BJ (cell line): ENCODE results near the gene TAF5. TPM values are rescaled to one million over a fixed set of nuclear protein-coding genes. Genes with fewer than 3 reads are reported as not detected.

Experiments used
- CTCF ChIA-PET: fragments of 350-600 bp; formaldehyde crosslinking; extraction: SDS; loops from one replicate; lab custom pipeline; 2021; ENCODE audit warnings: antibody characterized with exemption, inconsistent platforms; lab: Yijun Ruan, JAX
- POLR2A ChIA-PET: fragments of 300-600 bp; sonication (Branson Sonifier 250); formaldehyde crosslinking; extraction: SDS; loops from one replicate; lab custom pipeline; 2021; ENCODE audit warnings: antibody characterized with exemption; lab: Charles Lee
- DNase-seq: peaks from one replicate; pipeline ENCODE4 v3.0.0-alpha.2; 2011; ENCODE audit warnings: low read depth
- H3K27me3 ChIP-seq: 2 replicates; pipeline ENCODE4 v1.6.0; 2011; ENCODE audit warnings: low read length; ENCODE audit not compliant: control insufficient read depth, insufficient read depth
- H3K36me3 ChIP-seq: 2 replicates; pipeline ENCODE4 v1.5.1; 2011; ENCODE audit warnings: low read length; ENCODE audit not compliant: control insufficient read depth, insufficient read depth
- H3K4me3 ChIP-seq: 2 replicates; pipeline ENCODE4 v1.5.1; 2011; ENCODE audit warnings: low read depth, mild to moderate bottlenecking, control low read depth, low read length
- CTCF ChIP-seq: IDR thresholded peaks from 2 replicates; pipeline ENCODE4 v1.5.1; 2011; ENCODE audit warnings: low read depth, mild to moderate bottlenecking, control low read depth, inconsistent platforms, low read length, moderate library complexity; ENCODE audit not compliant: insufficient read depth
- polyA minus RNA-seq: library from RNA; depleted of rRNA, polyadenylated mRNA; stranded (reverse); fragments of >200 nt; gene quantifications from 2 replicates; pipeline ENCODE4 v1.2.3, GENCODE V29; 2011; rRNA and poly(A)+ RNA removed
- polyA plus RNA-seq: library from polyadenylated mRNA; depleted of rRNA; stranded (reverse); fragments of >200 nt; gene quantifications from 2 replicates; pipeline ENCODE4 v1.2.3, GENCODE V29; 2011; rRNA removed

Gene TAF5
- polyA plus RNA-seq (1.5 and 2.5 TPM in 2 replicates), polyA minus RNA-seq (1.3 TPM in 2 replicates)

- CTCF ChIA-PET = interaction anchor here (0.8 to 1.1 kb wide), 2 partner anchors 12 to 118 kb away, joined by 3 read pairs; no protein-coding TSS in a partner anchor
- Histone ChIP-seq H3K4me3 (peak within 1 kb of the TSS; percentile 95), H3K36me3 (no peaks in the 10 kb centered on the region), H3K27me3 (no peaks in the 10 kb centered on the region)
- POLR2A ChIA-PET = no interaction called here
- peak; percentile 76 for DNase-seq
- no peak for TF ChIP-seq CTCF
These were observed at the start of gene TAF5 for GRCh38 chr10:103367782-103368518. Gene TAF5, plus strand, starts transcription at chr10:103367976. Its CDS starts 14 bp downstream, at chr10:103367990.

GRCh38 chr10:103327906-103328305 lies 39.9 kb upstream of the TAF5 start:
- Histone ChIP-seq H3K36me3 (peaks cover 4% of the 10 kb centered on the region), H3K27me3 (no peaks in the 10 kb centered on the region), H3K4me3 (no peak overlapping the region)
- TF ChIP-seq CTCF = no peak
- DNase-seq = no peak
- CTCF ChIA-PET = interaction anchor here (0.6 kb wide), 1 partner anchor 89 kb away, joined by 3 read pairs; no protein-coding TSS in a partner anchor
- POLR2A ChIA-PET = no interaction called here

GRCh38 chr10:103333934-103334520 lies 33.7 kb upstream of the TAF5 start:
- CTCF ChIA-PET = interaction anchor here (0.5 to 3.1 kb wide), 20 partner anchors 8 to 499 kb away, joined by 3 to 19 read pairs (median 5); partner anchors contain the start of genes CNNM2, PCGF6 and RPEL1
- DNase-seq = no peak
- TF ChIP-seq CTCF = peak; percentile 54
- Histone ChIP-seq H3K27me3 (no peaks in the 10 kb centered on the region), H3K36me3 (peaks cover 4% of the 10 kb centered on the region), H3K4me3 (no peak overlapping the region)
- POLR2A ChIA-PET = no interaction called here

GRCh38 chr10:103334567-103334966 lies 33.2 kb upstream of the TAF5 start:
- Histone ChIP-seq H3K4me3 (no peak overlapping the region), H3K27me3 (no peaks in the 10 kb centered on the region), H3K36me3 (peaks cover 5% of the 10 kb centered on the region)
- TF ChIP-seq CTCF = no peak
- no peak for DNase-seq
- POLR2A ChIA-PET = no interaction called here
- CTCF ChIA-PET = interaction anchor here (0.5 to 3.1 kb wide), 15 partner anchors 8 to 499 kb away, joined by 3 to 19 read pairs (median 5); partner anchors contain the start of genes CNNM2, PCGF6 and RPEL1

- Histone ChIP-seq H3K36me3 (peaks cover 5% of the 10 kb centered on the region), H3K27me3 (no peaks in the 10 kb centered on the region), H3K4me3 (no peak overlapping the region)
- DNase-seq = no peak
- POLR2A ChIA-PET = no interaction called here
- no peak for TF ChIP-seq CTCF
- CTCF ChIA-PET = interaction anchor here (0.8 kb wide), 1 partner anchor 92 kb away, joined by 3 read pairs; no protein-coding TSS in a partner anchor
These were observed 31.4 kb upstream of the TAF5 start for GRCh38 chr10:103336370-103336769.
